OCI-LY3 (cell line): ENCODE measurements around the gene HBA2.
"Not testable (repeated sequence)": the region's sequence is repeated elsewhere in the genome, so short reads cannot be mapped to it uniquely, and the experiment has no call there.

Experiments used
- H2AFZ ChIP-seq: fragments of 200-600, 300-600 bp; shearing (Covaris generic); 2 replicates; pipeline ENCODE4 v1.6.0; 2014; ENCODE audit warnings: antibody characterized with exemption, low read depth, low read length
- H3K27ac ChIP-seq: fragments of 200-600, 300-600 bp; sonication (generic); 2 replicates; pipeline ENCODE4 v1.5.1; 2014; ENCODE audit warnings: mild to moderate bottlenecking, low read length, moderate library complexity, mixed read lengths
- H3K27me3 ChIP-seq: fragments of 200-600, 300-600 bp; sonication (generic); 2 replicates; pipeline ENCODE4 v1.6.1; 2014; ENCODE audit warnings: low read depth, low read length, mixed read lengths
- H3K36me3 ChIP-seq: fragments of 200-600, 300-600 bp; sonication (generic); replicated peaks from 2 replicates; pipeline ENCODE3; 2014; ENCODE audit warnings: low read depth, low read length, mixed read lengths
- H3K4me1 ChIP-seq: fragments of 300-600, 200-600 bp; sonication (generic); 2 replicates; pipeline ENCODE4 v1.6.1; 2014; ENCODE audit warnings: low read length, mixed read lengths
- H3K4me2 ChIP-seq: fragments of 200-600, 300-600 bp; sonication (generic); 2 replicates; pipeline ENCODE4 v1.6.1; 2014; ENCODE audit warnings: low read length, mixed read lengths
- H3K4me3 ChIP-seq: fragments of 300-600, 200-600 bp; sonication (generic); 2 replicates; pipeline ENCODE4 v1.5.1; 2014; ENCODE audit warnings: antibody characterized with exemption, mild to moderate bottlenecking, low read length, moderate library complexity
- H3K79me2 ChIP-seq: fragments of 300-600, 200-600 bp; shearing (Covaris generic); 2 replicates; pipeline ENCODE4 v1.6.1; 2014; ENCODE audit warnings: mild to moderate bottlenecking, low read length, mixed read lengths
- H3K9ac ChIP-seq: fragments of 300-600, 200-600 bp; shearing (Covaris generic); 2 replicates; pipeline ENCODE4 v1.6.0; 2014; ENCODE audit warnings: mild to moderate bottlenecking, low read length, moderate library complexity
- H3K9me3 ChIP-seq: fragments of 200-600, 300-600 bp; shearing (Covaris generic); 2 replicates; pipeline ENCODE4 v1.6.1; 2014; ENCODE audit warnings: low read length, mixed read lengths; ENCODE audit not compliant: insufficient read depth
- H4K20me1 ChIP-seq: fragments of 200-600, 300-600 bp; sonication (generic); 2 replicates; pipeline ENCODE4 v1.6.1; 2016; ENCODE audit warnings: low read length, mixed read lengths; ENCODE audit not compliant: insufficient read depth
- EZH2phosphoT487 ChIP-seq: fragments of 200-600 bp; shearing (Covaris generic); IDR thresholded peaks from 2 replicates; pipeline ENCODE4 v1.6.1; 2018; ENCODE audit warnings: antibody characterized with exemption, mixed run types, low read depth
- TF ChIP-seq, protein P1 (sequence below): fragments of 200-600, 300-600 bp; sonication (generic); IDR thresholded peaks from 2 replicates; pipeline ENCODE4 v1.5.1; 2014; ENCODE audit warnings: antibody characterized with exemption, low read length, low read depth

Gene HBA2

DNA sequence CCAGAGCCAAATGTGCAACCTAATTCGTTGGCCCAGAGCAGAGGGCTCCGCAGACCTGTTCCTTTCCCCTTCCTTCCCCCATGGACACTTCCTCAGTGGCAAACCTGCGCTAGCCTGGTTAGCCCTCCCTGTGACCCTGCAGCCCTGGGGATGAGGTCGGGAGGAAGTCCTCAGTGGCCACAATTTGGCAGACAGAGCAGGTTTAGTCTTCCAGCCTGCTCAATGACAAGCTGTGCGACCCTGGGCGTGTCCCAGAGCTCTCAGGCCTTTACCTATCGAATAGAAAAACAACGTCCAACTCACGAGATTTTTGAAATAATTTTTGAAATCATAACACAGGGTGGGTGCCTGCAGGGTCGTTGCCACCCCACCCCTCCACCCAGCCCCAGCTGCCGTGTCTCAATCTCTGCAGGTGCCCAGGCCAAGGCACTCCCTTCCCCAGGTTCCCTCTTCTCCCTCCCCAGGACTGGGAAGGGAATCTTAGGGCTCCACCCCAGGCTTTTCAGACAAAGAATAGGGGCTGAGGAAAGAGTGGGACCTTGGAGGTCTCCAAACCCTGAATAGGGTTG, 5.5 kb upstream of the HBA2 start:
- Histone ChIP-seq H3K27ac (no peak overlapping the region), H2AFZ (no peak overlapping the region), H3K27me3 (no peaks in the 10 kb centered on the region), H3K9ac (no peak overlapping the region), H3K36me3 (no peaks in the 10 kb centered on the region), H3K4me3 (no peak overlapping the region), H4K20me1 (no peaks in the 10 kb centered on the region), H3K79me2 (no peaks in the 10 kb centered on the region), H3K9me3 (no peaks in the 10 kb centered on the region), H3K4me1 (no peaks in the 10 kb centered on the region), H3K4me2 (no peak overlapping the region)
- TF ChIP-seq, protein P1, sequence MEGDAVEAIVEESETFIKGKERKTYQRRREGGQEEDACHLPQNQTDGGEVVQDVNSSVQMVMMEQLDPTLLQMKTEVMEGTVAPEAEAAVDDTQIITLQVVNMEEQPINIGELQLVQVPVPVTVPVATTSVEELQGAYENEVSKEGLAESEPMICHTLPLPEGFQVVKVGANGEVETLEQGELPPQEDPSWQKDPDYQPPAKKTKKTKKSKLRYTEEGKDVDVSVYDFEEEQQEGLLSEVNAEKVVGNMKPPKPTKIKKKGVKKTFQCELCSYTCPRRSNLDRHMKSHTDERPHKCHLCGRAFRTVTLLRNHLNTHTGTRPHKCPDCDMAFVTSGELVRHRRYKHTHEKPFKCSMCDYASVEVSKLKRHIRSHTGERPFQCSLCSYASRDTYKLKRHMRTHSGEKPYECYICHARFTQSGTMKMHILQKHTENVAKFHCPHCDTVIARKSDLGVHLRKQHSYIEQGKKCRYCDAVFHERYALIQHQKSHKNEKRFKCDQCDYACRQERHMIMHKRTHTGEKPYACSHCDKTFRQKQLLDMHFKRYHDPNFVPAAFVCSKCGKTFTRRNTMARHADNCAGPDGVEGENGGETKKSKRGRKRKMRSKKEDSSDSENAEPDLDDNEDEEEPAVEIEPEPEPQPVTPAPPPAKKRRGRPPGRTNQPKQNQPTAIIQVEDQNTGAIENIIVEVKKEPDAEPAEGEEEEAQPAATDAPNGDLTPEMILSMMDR = no peak
- TF ChIP-seq EZH2phosphoT487 = no peak

DNA sequence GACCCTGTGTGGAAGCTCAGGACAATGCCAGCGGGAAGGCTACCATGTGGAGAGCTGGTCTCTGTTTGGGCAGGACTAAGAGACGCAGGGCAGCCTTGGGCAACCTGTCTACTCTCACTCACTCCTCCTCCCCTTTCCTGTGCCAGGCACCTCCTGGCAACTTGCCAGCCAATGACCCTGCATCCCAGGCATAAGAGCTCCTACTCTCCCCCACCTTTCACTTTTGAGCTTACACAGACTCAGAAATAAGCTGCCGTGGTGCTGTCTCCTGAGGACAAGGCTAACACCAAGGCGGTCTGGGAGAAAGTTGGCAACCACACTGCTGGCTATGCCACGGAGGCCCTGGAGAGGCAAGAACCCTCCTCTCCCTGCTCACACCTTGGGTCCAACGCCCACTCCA, 4.3 kb upstream of the HBA2 start:
- TF ChIP-seq, protein P1 = no peak
- TF ChIP-seq EZH2phosphoT487 = no peak
- Histone ChIP-seq H3K27ac (no peak overlapping the region), H3K36me3 (no peaks in the 10 kb centered on the region), H2AFZ (no peak overlapping the region), H3K79me2 (no peaks in the 10 kb centered on the region), H3K9ac (no peak overlapping the region), H4K20me1 (no peaks in the 10 kb centered on the region), H3K9me3 (no peaks in the 10 kb centered on the region), H3K27me3 (no peaks in the 10 kb centered on the region), H3K4me1 (no peaks in the 10 kb centered on the region), H3K4me3 (no peak overlapping the region), H3K4me2 (no peak overlapping the region)

DNA sequence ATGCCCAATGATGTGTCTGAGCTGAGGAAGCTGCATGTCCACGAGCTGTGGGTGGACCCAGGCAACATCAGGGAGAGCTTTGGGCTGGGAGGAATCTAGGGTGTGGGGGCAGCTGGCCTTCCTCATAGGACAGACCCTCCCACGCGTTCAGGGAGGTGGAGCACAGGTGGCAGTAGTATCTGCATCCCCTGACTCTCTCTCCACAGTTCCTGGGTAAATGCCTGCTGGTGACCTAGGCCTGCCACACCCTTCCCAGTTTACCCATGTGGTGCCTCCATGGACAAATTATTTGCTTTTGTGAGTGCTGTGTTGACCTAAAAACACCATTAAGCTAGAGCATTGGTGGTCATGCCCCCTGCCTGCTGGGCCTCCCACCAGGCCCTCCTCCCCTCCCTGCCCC, 3.7 kb upstream of the HBA2 start:
- no peak overlapping the region for H3K9ac ChIP-seq
- H4K20me1 ChIP-seq = no peaks in the 10 kb centered on the region
- no peaks in the 10 kb centered on the region for H3K79me2 ChIP-seq
- TF ChIP-seq EZH2phosphoT487 = no peak
- TF ChIP-seq, protein P1 = no peak
- no peak overlapping the region for H3K27ac ChIP-seq
- H3K4me1 ChIP-seq = no peaks in the 10 kb centered on the region
- H3K27me3 ChIP-seq = no peaks in the 10 kb centered on the region
- no peaks in the 10 kb centered on the region for H3K36me3 ChIP-seq
- no peaks in the 10 kb centered on the region for H3K9me3 ChIP-seq
- H2AFZ ChIP-seq = no peak overlapping the region
- H3K4me2 ChIP-seq = no peak overlapping the region
- H3K4me3 ChIP-seq = no peak overlapping the region

DNA sequence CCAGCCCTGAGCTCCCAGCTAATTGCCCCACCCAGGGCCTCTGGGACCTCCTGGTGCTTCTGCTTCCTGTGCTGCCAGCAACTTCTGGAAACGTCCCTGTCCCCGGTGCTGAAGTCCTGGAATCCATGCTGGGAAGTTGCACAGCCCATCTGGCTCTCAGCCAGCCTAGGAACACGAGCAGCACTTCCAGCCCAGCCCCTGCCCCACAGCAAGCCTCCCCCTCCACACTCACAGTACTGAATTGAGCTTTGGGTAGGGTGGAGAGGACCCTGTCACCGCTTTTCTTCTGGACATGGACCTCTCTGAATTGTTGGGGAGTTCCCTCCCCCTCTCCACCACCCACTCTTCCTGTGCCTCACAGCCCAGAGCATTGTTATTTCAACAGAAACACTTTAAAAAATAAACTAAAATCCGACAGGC, 2.6 kb upstream of the HBA2 start:
- H4K20me1 ChIP-seq, H3K4me3 ChIP-seq, H3K4me2 ChIP-seq, H3K4me1 ChIP-seq, H3K27me3 ChIP-seq, H2AFZ ChIP-seq, H3K9ac ChIP-seq, H3K9me3 ChIP-seq, H3K79me2 ChIP-seq, H3K36me3 ChIP-seq, H3K27ac ChIP-seq: not testable (repeated sequence)

DNA sequence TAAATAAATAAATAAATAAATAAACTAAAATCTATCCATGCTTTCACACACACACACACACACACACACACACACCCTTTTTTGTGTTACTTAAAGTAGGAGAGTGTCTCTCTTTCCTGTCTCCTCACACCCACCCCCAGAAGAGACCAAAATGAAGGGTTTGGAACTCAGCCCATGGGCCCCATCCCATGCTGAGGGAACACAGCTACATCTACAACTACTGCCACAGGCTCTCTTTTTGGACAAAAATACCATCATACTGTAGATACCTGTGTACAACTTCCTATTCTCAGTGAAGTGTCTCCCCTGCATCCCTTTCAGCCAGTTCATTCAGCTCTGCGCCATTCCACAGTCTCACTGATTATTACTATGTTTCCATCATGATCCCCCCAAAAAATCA, 1.9 kb upstream of the HBA2 start:
- Histone ChIP-seq H4K20me1 (no peaks in the 10 kb centered on the region), H3K9ac (no peak overlapping the region), H3K27ac (no peak overlapping the region), H3K36me3 (no peaks in the 10 kb centered on the region), H3K79me2 (no peaks in the 10 kb centered on the region), H3K9me3 (no peaks in the 10 kb centered on the region), H3K27me3 (no peaks in the 10 kb centered on the region), H3K4me2 (no peak overlapping the region), H3K4me1 (no peaks in the 10 kb centered on the region), H2AFZ (no peak overlapping the region), H3K4me3 (no peak overlapping the region)
- TF ChIP-seq, protein P1 = no peak
- no peak for TF ChIP-seq EZH2phosphoT487

DNA sequence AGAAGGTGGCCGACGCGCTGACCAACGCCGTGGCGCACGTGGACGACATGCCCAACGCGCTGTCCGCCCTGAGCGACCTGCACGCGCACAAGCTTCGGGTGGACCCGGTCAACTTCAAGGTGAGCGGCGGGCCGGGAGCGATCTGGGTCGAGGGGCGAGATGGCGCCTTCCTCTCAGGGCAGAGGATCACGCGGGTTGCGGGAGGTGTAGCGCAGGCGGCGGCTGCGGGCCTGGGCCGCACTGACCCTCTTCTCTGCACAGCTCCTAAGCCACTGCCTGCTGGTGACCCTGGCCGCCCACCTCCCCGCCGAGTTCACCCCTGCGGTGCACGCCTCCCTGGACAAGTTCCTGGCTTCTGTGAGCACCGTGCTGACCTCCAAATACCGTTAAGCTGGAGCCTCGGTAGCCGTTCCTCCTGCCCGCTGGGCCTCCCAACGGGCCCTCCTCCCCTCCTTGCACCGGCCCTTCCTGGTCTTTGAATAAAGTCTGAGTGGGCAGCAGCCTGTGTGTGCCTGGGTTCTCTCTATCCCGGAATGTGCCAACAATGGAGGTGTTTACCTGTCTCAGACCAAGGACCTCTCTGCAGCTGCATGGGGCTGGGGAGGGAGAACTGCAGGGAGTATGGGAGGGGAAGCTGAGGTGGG, 657 bp downstream of the HBA2 start:
- not testable (repeated sequence) for H2AFZ ChIP-seq, H3K79me2 ChIP-seq, H3K36me3 ChIP-seq, H3K9me3 ChIP-seq, H3K27ac ChIP-seq, H4K20me1 ChIP-seq, H3K9ac ChIP-seq, H3K4me1 ChIP-seq, H3K4me2 ChIP-seq, H3K4me3 ChIP-seq, H3K27me3 ChIP-seq
